CD14-positive monocyte (primary cell): ENCODE data around the gene SCN3A. TPM values are rescaled to one million over a fixed set of nuclear protein-coding genes. Genes with fewer than 3 reads are reported as not detected.

Source experiments
- DNase-seq, 3 donors: peaks; one replicate each; pipeline ENCODE4 v3.0.0-alpha.2; 2011 to 2022
- H2AFZ ChIP-seq: 2 replicates; pipeline ENCODE4 v1.6.0; 2012; ENCODE audit warnings: mild to moderate bottlenecking, low read depth, low read length, inconsistent platforms; ENCODE audit not compliant: insufficient read depth, poor library complexity, severe bottlenecking
- H3K27ac ChIP-seq, 2 donors: 1 replicate in 1 of 2; 2 replicates in 1 of 2; pipeline ENCODE4 v1.5.1; 2012 to 2013; ENCODE audit warnings: low read length in 2 of 2, control low read depth in 1 of 2, inconsistent platforms in 1 of 2, low read depth in 1 of 2, mild to moderate bottlenecking in 1 of 2
- H3K27me3 ChIP-seq, 2 donors: one replicate each; pipeline versions ENCODE4 v1.6.0 to v1.6.1; 2011 to 2013; ENCODE audit warnings: low read length in 2 of 2; ENCODE audit not compliant: control insufficient read depth in 2 of 2, insufficient read depth in 2 of 2
- H3K36me3 ChIP-seq, 2 donors: replicated peaks in 1 of 2; 1 replicate in 1 of 2; 2 replicates in 1 of 2; pipeline versions ENCODE4 v1.5.1 to v1.6.1; 2012 to 2013; ENCODE audit warnings: low read length in 2 of 2, control low read depth in 1 of 2, inconsistent platforms in 1 of 2, mild to moderate bottlenecking in 1 of 2; ENCODE audit not compliant: insufficient read depth in 2 of 2, control insufficient read depth in 1 of 2
- H3K4me1 ChIP-seq, 2 donors: 1 replicate in 1 of 2; 2 replicates in 1 of 2; pipeline versions ENCODE4 v1.5.1 to v1.6.1; 2012 to 2013; ENCODE audit warnings: low read length in 2 of 2, control low read depth in 1 of 2, inconsistent platforms in 1 of 2, mild to moderate bottlenecking in 1 of 2, moderate library complexity in 1 of 2; ENCODE audit not compliant: insufficient read depth in 2 of 2, control insufficient read depth in 1 of 2
- H3K4me2 ChIP-seq: replicated peaks from 2 replicates; pipeline ENCODE3; 2012; ENCODE audit warnings: low read length, moderate library complexity, mild to moderate bottlenecking; ENCODE audit not compliant: poor library complexity, severe bottlenecking; ENCODE audit errors: extremely low read depth
- H3K4me3 ChIP-seq, 3 experiments: fragments of 200-600 bp in 1 of 3; sonication (generic) in 1 of 3; replicated peaks in 1 of 3; 1 replicate in 2 of 3; 2 replicates in 1 of 3; pipeline ENCODE4 v1.5.1; 2011 to 2013; ENCODE audit warnings: low read length in 3 of 3, mild to moderate bottlenecking in 3 of 3, control low read depth in 2 of 3, low read depth in 2 of 3, inconsistent platforms in 1 of 3, moderate library complexity in 1 of 3
- H3K79me2 ChIP-seq: 2 replicates; pipeline ENCODE4 v1.6.0; 2012; ENCODE audit warnings: mild to moderate bottlenecking, control low read depth, inconsistent platforms, low read length, moderate library complexity; ENCODE audit not compliant: insufficient read depth
- H3K9ac ChIP-seq: 2 replicates; pipeline ENCODE4 v1.6.0; 2017; ENCODE audit warnings: low read length, mild to moderate bottlenecking; ENCODE audit not compliant: insufficient read depth, poor library complexity, severe bottlenecking
- H3K9me3 ChIP-seq, 2 donors: replicated peaks in 1 of 2; 1 replicate in 1 of 2; 2 replicates in 1 of 2; pipeline versions ENCODE4 v1.5.1 to v1.6.1; 2012 to 2013; ENCODE audit warnings: low read length in 2 of 2, control low read depth in 1 of 2; ENCODE audit not compliant: control insufficient read depth in 1 of 2, insufficient read depth in 1 of 2
- H4K20me1 ChIP-seq: 2 replicates; pipeline ENCODE4 v1.6.0; 2012; ENCODE audit warnings: mild to moderate bottlenecking, low read length, control low read depth, moderate library complexity; ENCODE audit not compliant: insufficient read depth
- H3K27ac Mint-ChIP-seq, 7 donors: one replicate each; pipeline ENCODE4 v1.8.0; 2020; ENCODE audit warnings: mild to moderate bottlenecking in 7 of 7, mixed read lengths in 7 of 7, moderate library complexity in 6 of 7, inconsistent platforms in 2 of 7
- H3K27me3 Mint-ChIP-seq, 3 donors: one replicate each; pipeline ENCODE4 v1.8.0; 2021 to 2022; ENCODE audit warnings: low read depth in 3 of 3, mild to moderate bottlenecking in 3 of 3, mixed read lengths in 3 of 3, moderate library complexity in 3 of 3, inconsistent platforms in 1 of 3
- H3K36me3 Mint-ChIP-seq, 2 donors: one replicate each; pipeline ENCODE4 v1.8.0; 2020; ENCODE audit warnings: mixed read lengths in 2 of 2, inconsistent platforms in 1 of 2, mild to moderate bottlenecking in 1 of 2
- H3K4me1 Mint-ChIP-seq: one replicate; pipeline ENCODE4 v1.8.0; 2020; ENCODE audit warnings: mild to moderate bottlenecking, mixed read lengths
- H3K4me3 Mint-ChIP-seq, 2 donors: one replicate each; pipeline ENCODE4 v1.8.0; 2020; ENCODE audit warnings: mild to moderate bottlenecking in 2 of 2, mixed read lengths in 2 of 2, moderate library complexity in 1 of 2
- H3K9me3 Mint-ChIP-seq, 7 donors: one replicate each; pipeline ENCODE4 v1.8.0; 2020 to 2022; ENCODE audit warnings: mixed read lengths in 7 of 7, mild to moderate bottlenecking in 6 of 7, moderate library complexity in 6 of 7, inconsistent platforms in 2 of 7
- CTCF ChIP-seq: fragments of 200-600 bp; IDR thresholded peaks from one replicate; pipeline ENCODE4 v1.8.0; 2022; ENCODE audit warnings: antibody characterized with exemption, mild to moderate bottlenecking
- WGBS: methylation state at CpG from one replicate; pipeline ENCODE4 v1.1.5; 2013; ENCODE audit warnings: missing lambda C conversion rate; ENCODE audit not compliant: insufficient coverage; 5-methylcytosine and 5-hydroxymethylcytosine counted together
- intact Hi-C, 2 donors: fragments of 100-400 bp; cut with micrococcal nuclease; formaldehyde crosslinking; loops; one replicate each; pipeline versions ENCODE4 v1.15.0 to v1.15.1; 2023
- polyA plus RNA-seq, 3 donors: library from polyadenylated mRNA; depleted of rRNA in 1 of 3; unstranded in 2 of 3; stranded (reverse) in 1 of 3; fragments of 300-500 nt in 2 of 3; fragments of >200 nt in 1 of 3; fragmentation: Illumina TruSeq in 2 of 3; gene quantifications; 1 replicate in 2 of 3; 2 replicates in 1 of 3; pipeline ENCODE4 v1.2.3, GENCODE V29; 2012 to 2021

SCN3A gene
- polyA plus RNA-seq, 3 donors, result 0.03 TPM; not detected in 2

GRCh38 chr2:165083326-165083725 lies 120.5 kb downstream of the SCN3A start:
- intact Hi-C loops, result no loop called here
- 100% methylated on average over 1 of the region's 4 CpGs for WGBS
- no peak overlapping the region for H3K27ac Mint-ChIP-seq
- Histone ChIP-seq H3K9ac (no peak overlapping the region), H3K27ac (no peak overlapping the region), H3K4me2 (no peak overlapping the region), H3K27me3 (no peaks in the 10 kb centered on the region), H3K9me3 (no peaks in the 10 kb centered on the region), H3K79me2 (no peaks in the 10 kb centered on the region), H3K36me3 (no peaks in the 10 kb centered on the region), H3K4me3 (no peak overlapping the region), H3K4me1 (no peaks in the 10 kb centered on the region), H4K20me1 (no peaks in the 10 kb centered on the region), H2AFZ (no peak overlapping the region)
- peaks cover 2 to 11% (median 4%) of the 10 kb centered on the region in 7 donors for H3K9me3 Mint-ChIP-seq
- H3K4me3 Mint-ChIP-seq, result no peak overlapping the region
- H3K4me1 Mint-ChIP-seq, result no peaks in the 10 kb centered on the region
- TF ChIP-seq CTCF, result no peak
- no peaks in the 10 kb centered on the region for H3K36me3 Mint-ChIP-seq
- peaks cover 0 to 3% (median 2%) of the 10 kb centered on the region in 3 donors for H3K27me3 Mint-ChIP-seq
- no peak for DNase-seq

- no peak overlapping the region for H3K9ac ChIP-seq
- Mint-ChIP-seq H3K36me3 (no peaks in the 10 kb centered on the region), H3K27me3 (peaks cover 0 to 3% (median 2%) of the 10 kb centered on the region in 3 donors), H3K9me3 (peaks cover 3 to 11% (median 4%) of the 10 kb centered on the region in 7 donors), H3K4me3 (no peak overlapping the region), H3K4me1 (no peaks in the 10 kb centered on the region), H3K27ac (no peak overlapping the region)
- H3K27me3 ChIP-seq, result no peaks in the 10 kb centered on the region
- no peak for DNase-seq
- no peaks in the 10 kb centered on the region for H3K4me1 ChIP-seq
- no peak overlapping the region for H3K4me3 ChIP-seq
- H3K4me2 ChIP-seq, result no peak overlapping the region
- intact Hi-C loops, result no loop called here
- H3K9me3 ChIP-seq, result no peaks in the 10 kb centered on the region
- no peak overlapping the region for H3K27ac ChIP-seq
- no peak for TF ChIP-seq CTCF
- no peaks in the 10 kb centered on the region for H3K36me3 ChIP-seq
- H3K79me2 ChIP-seq, result no peaks in the 10 kb centered on the region
- no peaks in the 10 kb centered on the region for H4K20me1 ChIP-seq
- H2AFZ ChIP-seq, result no peak overlapping the region
These were observed 121.4 kb downstream of the SCN3A start for GRCh38 chr2:165082479-165082878.
